WTC11 (cell line): Measurements from ENCODE around the gene TRAPPC2B. TPM values are rescaled to one million over a fixed set of nuclear protein-coding genes. Genes with fewer than 3 reads are reported as not detected.

Experiments
- ATAC-seq: fragments of 200-7000 bp; cut with Tn5 transposase; 2 replicates; pipeline ENCODE4 v1.10.0; 2021; ENCODE audit warnings: mild to moderate bottlenecking, moderate library complexity
- CTCF ChIA-PET: fragments of 300-600 bp; sonication (Branson Sonifier 250); formaldehyde crosslinking; loops from one replicate; lab custom pipeline; 2021; ENCODE audit warnings: antibody characterized with exemption; lab: Charles Lee
- POLR2A ChIA-PET: fragments of 350-600 bp; sonication (Branson Sonifier 250); formaldehyde crosslinking; loops from one replicate; lab custom pipeline; 2021; ENCODE audit warnings: antibody characterized with exemption; lab: Charles Lee
- DNase-seq: peaks from one replicate; pipeline ENCODE4 v3.0.0; 2021; ENCODE audit warnings: low spot score
- H3K27ac Mint-ChIP-seq: 2 replicates; pipeline ENCODE4 v1.8.0; 2021; ENCODE audit warnings: mixed read lengths
- H3K27me3 Mint-ChIP-seq: 2 replicates; pipeline ENCODE4 v1.8.0; 2021; ENCODE audit warnings: low read depth, mild to moderate bottlenecking, moderate library complexity, mixed read lengths
- H3K36me3 Mint-ChIP-seq: 2 replicates; pipeline ENCODE4 v1.8.0; 2021; ENCODE audit warnings: mixed read lengths
- H3K4me1 Mint-ChIP-seq: 2 replicates; pipeline ENCODE4 v1.8.0; 2022; ENCODE audit warnings: mixed read lengths
- H3K4me3 Mint-ChIP-seq: 2 replicates; pipeline ENCODE4 v1.8.0; 2021; ENCODE audit warnings: mild to moderate bottlenecking, moderate library complexity, mixed read lengths
- H3K9me3 Mint-ChIP-seq: 2 replicates; pipeline ENCODE4 v1.8.0; 2021; ENCODE audit warnings: mixed read lengths
- ARID4B ChIP-seq: sonication (generic); formaldehyde crosslinking; IDR thresholded peaks from 2 replicates; pipeline ENCODE4 v1.8.0; 2023; ENCODE audit warnings: missing genetic modification reagents, mild to moderate bottlenecking, borderline replicate concordance
- ATF6 ChIP-seq: sonication (generic); formaldehyde crosslinking; IDR thresholded peaks from 2 replicates; pipeline ENCODE4 v1.8.1; 2023; ENCODE audit warnings: mild to moderate bottlenecking, missing genetic modification reagents
- CDX4 ChIP-seq: fragments of 250-450 bp; sonication (Bioruptor Pico); IDR thresholded peaks from 2 replicates; pipeline ENCODE4 v1.9.0; 2021; ENCODE audit warnings: moderate library complexity, mild to moderate bottlenecking, inconsistent platforms, borderline replicate concordance
- CREM ChIP-seq: sonication (generic); formaldehyde crosslinking; IDR thresholded peaks from 2 replicates; pipeline ENCODE4 v1.8.1; 2022; ENCODE audit warnings: mild to moderate bottlenecking, missing genetic modification reagents, moderate library complexity
- E2F1 ChIP-seq: sonication (generic); formaldehyde crosslinking; IDR thresholded peaks from 2 replicates; pipeline ENCODE4 v1.8.0; 2022; ENCODE audit warnings: mild to moderate bottlenecking, missing genetic modification reagents
- ESRRA ChIP-seq: sonication (generic); formaldehyde crosslinking; IDR thresholded peaks from 2 replicates; pipeline ENCODE4 v1.8.1; 2022; ENCODE audit warnings: mild to moderate bottlenecking, missing genetic modification reagents, borderline replicate concordance
- ETV6 ChIP-seq: sonication (generic); formaldehyde crosslinking; IDR thresholded peaks from 2 replicates; pipeline ENCODE4 v1.8.1; 2022; ENCODE audit warnings: mild to moderate bottlenecking, missing genetic modification reagents
- GRHL2 ChIP-seq: fragments of 250-450 bp; sonication (Bioruptor Pico); IDR thresholded peaks from 2 replicates; pipeline ENCODE4 v1.8.0; 2022; ENCODE audit warnings: mild to moderate bottlenecking, moderate library complexity; ENCODE audit not compliant: insufficient replicate concordance, severe bottlenecking
- HMGA2 ChIP-seq: fragments of 250-450 bp; sonication (Bioruptor Pico); IDR thresholded peaks from 2 replicates; pipeline ENCODE4 v1.4.0; 2021; ENCODE audit warnings: mild to moderate bottlenecking, moderate library complexity
- IRF1 ChIP-seq: sonication (generic); formaldehyde crosslinking; IDR thresholded peaks from 2 replicates; pipeline ENCODE4 v1.8.0; 2023; ENCODE audit warnings: missing genetic modification reagents
- IRF2 ChIP-seq: sonication (generic); formaldehyde crosslinking; IDR thresholded peaks from 2 replicates; pipeline ENCODE4 v1.8.0; 2022; ENCODE audit warnings: low read depth, missing genetic modification reagents, borderline replicate concordance
- MAX ChIP-seq: sonication (generic); formaldehyde crosslinking; IDR thresholded peaks from 2 replicates; pipeline ENCODE4 v1.8.0; 2022; ENCODE audit warnings: mild to moderate bottlenecking, missing genetic modification reagents
- NFATC4 ChIP-seq: fragments of 250-450 bp; sonication (Bioruptor Pico); IDR thresholded peaks from 2 replicates; pipeline ENCODE4 v1.9.0; 2021; ENCODE audit warnings: mild to moderate bottlenecking
- PRDM15 ChIP-seq: sonication (generic); formaldehyde crosslinking; IDR thresholded peaks from 2 replicates; pipeline ENCODE4 v1.8.0; 2022; ENCODE audit warnings: missing genetic modification reagents
- RORB ChIP-seq: fragments of 250-450 bp; sonication (Bioruptor Pico); IDR thresholded peaks from 2 replicates; pipeline ENCODE4 v1.9.0; 2021; ENCODE audit warnings: mild to moderate bottlenecking
- SMAD3 ChIP-seq: sonication (generic); formaldehyde crosslinking; IDR thresholded peaks from 2 replicates; pipeline ENCODE4 v1.8.0; 2022; ENCODE audit warnings: missing genetic modification reagents, mild to moderate bottlenecking, borderline replicate concordance
- SMAD4 ChIP-seq: sonication (generic); formaldehyde crosslinking; IDR thresholded peaks from 2 replicates; pipeline ENCODE4 v1.8.0; 2022; ENCODE audit warnings: mild to moderate bottlenecking, missing genetic modification reagents
- TCF7 ChIP-seq: sonication (generic); formaldehyde crosslinking; IDR thresholded peaks from 2 replicates; pipeline ENCODE4 v1.8.0; 2022; ENCODE audit warnings: mild to moderate bottlenecking, low read depth, missing genetic modification reagents, moderate library complexity
- TEAD1 ChIP-seq: sonication (generic); formaldehyde crosslinking; IDR thresholded peaks from 2 replicates; pipeline ENCODE4 v1.8.0; 2022; ENCODE audit warnings: mild to moderate bottlenecking, missing genetic modification reagents
- ZBTB21 ChIP-seq: sonication (generic); formaldehyde crosslinking; IDR thresholded peaks from 2 replicates; pipeline ENCODE4 v1.8.1; 2023; ENCODE audit warnings: mild to moderate bottlenecking, missing genetic modification reagents, borderline replicate concordance
- ZNF121 ChIP-seq: sonication (generic); formaldehyde crosslinking; IDR thresholded peaks from 2 replicates; pipeline ENCODE4 v1.8.0; 2023; ENCODE audit warnings: missing genetic modification reagents
- ZNF263 ChIP-seq: sonication (generic); formaldehyde crosslinking; IDR thresholded peaks from 2 replicates; pipeline ENCODE4 v1.8.1; 2022; ENCODE audit warnings: low read depth, mild to moderate bottlenecking, moderate library complexity, missing genetic modification reagents
- ZNF423 ChIP-seq: fragments of 250-450 bp; sonication (Bioruptor Pico); IDR thresholded peaks from 2 replicates; pipeline ENCODE4 v2.1.2; 2022; ENCODE audit warnings: mild to moderate bottlenecking, moderate library complexity
- total RNA-seq: library from RNA; stranded (reverse); gene quantifications from 3 replicates; pipeline ENCODE4 v1.2.3, GENCODE V29; 2021

Gene TRAPPC2B
- total RNA-seq, 1 experiment from 2014 or later: 10.5 TPM

- Mint-ChIP-seq H3K36me3 (peaks cover 33% of the 10 kb centered on the region), H3K27me3 (peaks cover 4% of the 10 kb centered on the region; the same call in 1 of the 2 replicates), H3K4me1 (no peaks in the 10 kb centered on the region), H3K27ac (no peak overlapping the region), H3K4me3 (no peak overlapping the region), H3K9me3 (peaks cover 36% of the 10 kb centered on the region)
- CTCF ChIA-PET: no interaction called here
- no peak for DNase-seq
- POLR2A ChIA-PET: no interaction called here
- ATAC-seq: no peak
- TF ChIP-seq ZBTB21 (CRISPR knock-in tag) (no peak), E2F1 (no peak), NFATC4 (CRISPR knock-in tag) (no peak), TCF7 (CRISPR knock-in tag) (no peak), CREM (no peak), PRDM15 (CRISPR knock-in tag) (no peak), TEAD1 (CRISPR knock-in tag) (no peak), SMAD4 (CRISPR knock-in tag) (no peak), ETV6 (no peak)
These were observed 17.6 kb downstream of the TRAPPC2B start for GRCh38 chr19:57380923-57381322.

- H3K27me3 Mint-ChIP-seq: peaks cover 16% of the 10 kb centered on the region
- CTCF ChIA-PET: interaction anchor here (0.7 kb wide), 1 partner anchor 771 kb away, joined by 3 read pairs; no protein-coding TSS in a partner anchor
- H3K9me3 Mint-ChIP-seq: peaks cover 19% of the 10 kb centered on the region
- no peak overlapping the region for H3K27ac Mint-ChIP-seq
- no peak for ATAC-seq
- POLR2A ChIA-PET: no interaction called here
- no peak for DNase-seq
- H3K4me3 Mint-ChIP-seq: no peak overlapping the region
- H3K4me1 Mint-ChIP-seq: no peaks in the 10 kb centered on the region
- peaks cover 14% of the 10 kb centered on the region for H3K36me3 Mint-ChIP-seq
- TF ChIP-seq ESRRA (CRISPR knock-in tag): no peak
- TF ChIP-seq CDX4 (CRISPR knock-in tag): no peak
- no peak for TF ChIP-seq IRF2 (CRISPR knock-in tag)
- no peak for TF ChIP-seq IRF1
- TF ChIP-seq CREM: no peak
- no peak for TF ChIP-seq HMGA2
- TF ChIP-seq ATF6 (CRISPR knock-in tag): no peak
- TF ChIP-seq ZNF423 (CRISPR knock-in tag): no peak
- no peak for TF ChIP-seq SMAD3 (CRISPR knock-in tag)
- TF ChIP-seq ARID4B (CRISPR knock-in tag): no peak
- no peak for TF ChIP-seq MAX (CRISPR knock-in tag)
- TF ChIP-seq GRHL2: no peak
- TF ChIP-seq ZNF263 (CRISPR knock-in tag): no peak
- no peak for TF ChIP-seq RORB (CRISPR knock-in tag)
- no peak for TF ChIP-seq ZNF121
These were observed 19.6 kb downstream of the TRAPPC2B start for GRCh38 chr19:57382806-57383488.
